Smooth muscle cell (in vitro differentiated cells): ENCODE results near the gene ARL15. TPM values are rescaled to one million over a fixed set of nuclear protein-coding genes. Genes with fewer than 3 reads are reported as not detected.

Source experiments
- DNase-seq: peaks from one replicate; lab custom pipeline; 2025; ENCODE audit not compliant: unreplicated experiment; lab: John Stamatoyannopoulos, UW
- H2AFZ ChIP-seq: fragments of 200-600 bp; sonication (generic); 2 replicates; pipeline ENCODE4 v1.6.0; 2016; ENCODE audit warnings: antibody characterized with exemption, low read depth, mild to moderate bottlenecking
- H3F3A ChIP-seq: fragments of 200-600 bp; sonication (generic); 2 replicates; pipeline ENCODE4 v1.6.0; 2017; ENCODE audit warnings: antibody characterized with exemption, low read depth
- H3K27ac ChIP-seq: fragments of 200-600 bp; sonication (generic); 2 replicates; pipeline ENCODE4 v1.5.1; 2016; ENCODE audit warnings: low read depth, mild to moderate bottlenecking
- H3K27me3 ChIP-seq: fragments of 200-600 bp; sonication (generic); 2 replicates; pipeline ENCODE4 v1.6.1; 2016; ENCODE audit warnings: low read depth, mild to moderate bottlenecking
- H3K36me3 ChIP-seq: fragments of 200-600 bp; sonication (generic); 2 replicates; pipeline ENCODE4 v1.5.1; 2016; ENCODE audit warnings: low read depth
- H3K4me1 ChIP-seq: fragments of 200-600 bp; sonication (generic); 2 replicates; pipeline ENCODE4 v1.5.1; 2016; ENCODE audit warnings: low read depth
- H3K4me2 ChIP-seq: fragments of 200-600 bp; sonication (generic); 2 replicates; pipeline ENCODE4 v1.6.0; 2016; ENCODE audit warnings: mild to moderate bottlenecking
- H3K4me3 ChIP-seq: fragments of 200-600 bp; sonication (generic); 2 replicates; pipeline ENCODE4 v1.5.1; 2016; ENCODE audit warnings: mild to moderate bottlenecking
- H3K79me2 ChIP-seq: fragments of 200-600 bp; sonication (generic); 2 replicates; pipeline ENCODE4 v1.6.0; 2016; ENCODE audit warnings: low read depth, mild to moderate bottlenecking
- H3K9ac ChIP-seq: fragments of 200-600 bp; sonication (generic); 2 replicates; pipeline ENCODE4 v1.6.0; 2016; ENCODE audit warnings: low read depth
- H3K9me3 ChIP-seq: fragments of 200-600 bp; sonication (generic); replicated peaks from 2 replicates; pipeline ENCODE4 v1.5.1; 2016; ENCODE audit warnings: low read depth
- H4K20me1 ChIP-seq: fragments of 200-600 bp; sonication (generic); 2 replicates; pipeline ENCODE4 v1.6.0; 2016; ENCODE audit warnings: low read depth
- CTCF ChIP-seq: fragments of 200-600 bp; sonication (generic); IDR thresholded peaks from 2 replicates; pipeline ENCODE4 v1.5.1; 2017; ENCODE audit warnings: borderline replicate concordance, mild to moderate bottlenecking, antibody characterized with exemption; ENCODE audit not compliant: insufficient read depth, poor library complexity, severe bottlenecking
- WGBS: methylation state at CpG from one replicate; pipeline ENCODE4 v1.1.7; 2016; ENCODE audit warnings: low lambda C conversion rate; 5-methylcytosine and 5-hydroxymethylcytosine counted together
- polyA plus RNA-seq: library from polyadenylated mRNA; unstranded; fragments of >200 nt; fragmentation: Nextera tagmentation; extraction: Ambion mirVana; gene quantifications from 2 replicates; pipeline ENCODE4 v1.2.1, GENCODE V29; 2016
- total RNA-seq: library from RNA; depleted of rRNA; stranded (reverse); fragments of >200 nt; gene quantifications from 2 replicates; pipeline ENCODE4 v1.2.3, GENCODE V29; 2014

Gene ARL15
- total and polyA plus RNA-seq, 2 experiments from 2014 or later = 9.8 to 51.1 TPM

- no peak for TF ChIP-seq CTCF
- no peaks in the 10 kb centered on the region for H3K9me3 ChIP-seq
Observed at GRCh38 chr5:54080831-54081230, 229.5 kb downstream of the ARL15 start.

GRCh38 chr5:54073735-54074134, 236.6 kb downstream of the ARL15 start:
- Histone ChIP-seq H4K20me1 (no peaks in the 10 kb centered on the region), H3K9ac (no peak overlapping the region), H3K36me3 (no peaks in the 10 kb centered on the region), H3K9me3 (no peaks in the 10 kb centered on the region), H3K4me2 (no peak overlapping the region), H3K4me3 (no peak overlapping the region), H3F3A (no peaks in the 10 kb centered on the region), H2AFZ (no peak overlapping the region), H3K79me2 (no peaks in the 10 kb centered on the region), H3K27ac (no peak overlapping the region), H3K4me1 (peaks cover 3% of the 10 kb centered on the region), H3K27me3 (no peaks in the 10 kb centered on the region)
- TF ChIP-seq CTCF = no peak
- no peak for DNase-seq
- 78% methylated on average over 2 of the region's 2 CpGs for WGBS

More at GRCh38 chr5:54080831-54081230, 229.5 kb downstream of the ARL15 start:
- no peak overlapping the region for H3K4me3 ChIP-seq
- H3K4me1 ChIP-seq = no peaks in the 10 kb centered on the region
- DNase-seq = no peak
- H3F3A ChIP-seq = no peaks in the 10 kb centered on the region
- H3K9ac ChIP-seq = no peak overlapping the region
- no peaks in the 10 kb centered on the region for H3K79me2 ChIP-seq
- H3K4me2 ChIP-seq = no peak overlapping the region
- no peaks in the 10 kb centered on the region for H3K27me3 ChIP-seq
- H3K27ac ChIP-seq = no peak overlapping the region
- H4K20me1 ChIP-seq = no peaks in the 10 kb centered on the region
- WGBS = 96% methylated on average over 5 of the region's 5 CpGs
- no peak overlapping the region for H2AFZ ChIP-seq
- H3K36me3 ChIP-seq = no peaks in the 10 kb centered on the region

GRCh38 chr5:54073131-54073530, 237.2 kb downstream of the ARL15 start:
- Histone ChIP-seq H3K9ac (no peak overlapping the region), H3K36me3 (no peaks in the 10 kb centered on the region), H3K9me3 (no peaks in the 10 kb centered on the region), H4K20me1 (no peaks in the 10 kb centered on the region), H3K27ac (no peak overlapping the region), H3K27me3 (no peaks in the 10 kb centered on the region), H3K4me3 (no peak overlapping the region), H3F3A (no peaks in the 10 kb centered on the region), H3K4me1 (peaks cover 9% of the 10 kb centered on the region), H3K79me2 (no peaks in the 10 kb centered on the region), H2AFZ (no peak overlapping the region), H3K4me2 (no peak overlapping the region)
- WGBS = 92% methylated on average over 3 of the region's 3 CpGs
- no peak for TF ChIP-seq CTCF
- DNase-seq = no peak

GRCh38 chr5:54066433-54066832, 243.9 kb downstream of the ARL15 start:
- H4K20me1 ChIP-seq = no peaks in the 10 kb centered on the region
- DNase-seq = no peak
- H3K36me3 ChIP-seq = no peaks in the 10 kb centered on the region
- H3K27ac ChIP-seq = no peak overlapping the region
- peaks cover 9% of the 10 kb centered on the region for H3F3A ChIP-seq
- H3K4me1 ChIP-seq = peaks cover 26% of the 10 kb centered on the region
- whole genome bisulfite sequencing = 80% methylated on average over 2 of the region's 2 CpGs
- no peak overlapping the region for H3K9ac ChIP-seq
- H3K4me3 ChIP-seq = no peak overlapping the region
- TF ChIP-seq CTCF = no peak
- H3K9me3 ChIP-seq = no peaks in the 10 kb centered on the region
- H3K27me3 ChIP-seq = no peaks in the 10 kb centered on the region
- H3K4me2 ChIP-seq = no peak overlapping the region
- H3K79me2 ChIP-seq = no peaks in the 10 kb centered on the region
- no peak overlapping the region for H2AFZ ChIP-seq
